Measurements from ENCODE around the gene CRYBG3.

DNA sequence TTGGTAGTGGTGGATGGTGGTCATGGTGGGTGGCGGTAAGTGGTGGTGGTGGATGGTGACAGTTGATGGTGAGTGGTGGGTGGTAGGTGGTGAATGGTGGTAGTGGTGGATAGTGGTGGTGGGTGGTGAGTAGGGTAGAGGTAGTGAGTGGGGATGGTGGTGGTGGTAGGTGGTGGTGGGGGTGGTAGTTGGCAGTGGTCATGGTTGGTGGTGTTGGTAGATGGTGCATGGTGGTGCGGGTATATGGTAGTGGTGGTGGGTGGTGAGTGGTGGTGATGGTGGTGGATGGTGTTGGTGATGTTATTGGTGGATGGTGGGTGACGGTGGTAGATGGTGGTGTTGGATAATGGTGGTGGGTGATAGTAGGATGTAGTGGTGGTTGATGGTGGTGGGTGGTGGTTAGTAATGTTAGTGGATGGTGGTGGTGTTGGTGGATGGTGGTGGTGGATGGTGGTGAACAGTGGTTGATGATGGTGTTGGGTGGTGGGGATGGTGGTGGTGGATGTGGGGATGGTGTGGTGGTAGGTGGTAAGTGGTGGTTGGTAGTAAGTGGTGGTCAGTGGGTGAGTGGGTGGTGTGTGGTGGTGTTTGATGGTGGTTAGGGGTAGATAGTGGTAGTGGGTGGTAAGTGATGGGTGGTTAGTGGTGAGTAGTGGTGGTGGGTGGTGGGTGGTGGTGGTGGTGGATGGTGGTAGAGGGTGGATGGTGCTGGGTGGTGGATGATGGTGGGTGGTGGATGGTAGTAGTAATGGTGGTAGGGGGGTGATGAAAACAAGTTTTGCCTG lies 167.2 kb downstream of the CRYBG3 start:
- TF ChIP-seq, protein P1, sequence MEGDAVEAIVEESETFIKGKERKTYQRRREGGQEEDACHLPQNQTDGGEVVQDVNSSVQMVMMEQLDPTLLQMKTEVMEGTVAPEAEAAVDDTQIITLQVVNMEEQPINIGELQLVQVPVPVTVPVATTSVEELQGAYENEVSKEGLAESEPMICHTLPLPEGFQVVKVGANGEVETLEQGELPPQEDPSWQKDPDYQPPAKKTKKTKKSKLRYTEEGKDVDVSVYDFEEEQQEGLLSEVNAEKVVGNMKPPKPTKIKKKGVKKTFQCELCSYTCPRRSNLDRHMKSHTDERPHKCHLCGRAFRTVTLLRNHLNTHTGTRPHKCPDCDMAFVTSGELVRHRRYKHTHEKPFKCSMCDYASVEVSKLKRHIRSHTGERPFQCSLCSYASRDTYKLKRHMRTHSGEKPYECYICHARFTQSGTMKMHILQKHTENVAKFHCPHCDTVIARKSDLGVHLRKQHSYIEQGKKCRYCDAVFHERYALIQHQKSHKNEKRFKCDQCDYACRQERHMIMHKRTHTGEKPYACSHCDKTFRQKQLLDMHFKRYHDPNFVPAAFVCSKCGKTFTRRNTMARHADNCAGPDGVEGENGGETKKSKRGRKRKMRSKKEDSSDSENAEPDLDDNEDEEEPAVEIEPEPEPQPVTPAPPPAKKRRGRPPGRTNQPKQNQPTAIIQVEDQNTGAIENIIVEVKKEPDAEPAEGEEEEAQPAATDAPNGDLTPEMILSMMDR (optimal IDR thresholded peaks at IDR 0.05 in 1 of 3, IDR thresholded peaks at IDR 0.05 in 1 of 3, conservative IDR thresholded peaks at IDR 0.05 in 1 of 3; ENCODE audit: extremely low read depth in 1 of 3, insufficient read depth in 2 of 3, low read length in 3 of 3) = no peak
- TF ChIP-seq EZH2 (IDR thresholded peaks at IDR 0.05; ENCODE audit: low read length) = no peak
